ENCODE results near the gene FSD1L.

DNA sequence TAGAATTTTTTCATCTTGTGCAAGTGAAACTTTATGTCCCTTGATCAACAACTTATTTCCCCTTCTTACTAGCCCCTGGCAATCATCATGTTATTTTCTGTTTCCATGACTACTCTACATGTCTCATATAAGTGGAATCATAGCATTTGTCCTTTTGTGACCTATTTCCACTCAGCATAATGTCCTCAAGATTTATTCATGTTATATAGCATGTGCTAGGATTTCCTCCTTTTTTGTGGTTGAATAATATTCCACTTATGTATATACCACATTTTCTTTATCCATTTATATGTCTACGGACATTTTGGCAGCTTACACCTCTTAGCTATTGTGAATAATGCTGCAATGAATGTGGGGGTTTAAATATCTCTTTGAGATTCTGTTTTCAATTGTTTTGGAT, 21.0 kb downstream of the FSD1L start:
- TF ChIP-seq CTCF (IDR thresholded peaks at IDR 0.05; ENCODE audit: insufficient read depth, low read length, poor library complexity, severe bottlenecking): no peak
- no peak for TF ChIP-seq EZH2phosphoT487 (conservative IDR thresholded peaks at IDR 0.05; ENCODE audit: low read length)
